ENCODE data around the gene ARFGEF3.

Gene ARFGEF3

DNA sequence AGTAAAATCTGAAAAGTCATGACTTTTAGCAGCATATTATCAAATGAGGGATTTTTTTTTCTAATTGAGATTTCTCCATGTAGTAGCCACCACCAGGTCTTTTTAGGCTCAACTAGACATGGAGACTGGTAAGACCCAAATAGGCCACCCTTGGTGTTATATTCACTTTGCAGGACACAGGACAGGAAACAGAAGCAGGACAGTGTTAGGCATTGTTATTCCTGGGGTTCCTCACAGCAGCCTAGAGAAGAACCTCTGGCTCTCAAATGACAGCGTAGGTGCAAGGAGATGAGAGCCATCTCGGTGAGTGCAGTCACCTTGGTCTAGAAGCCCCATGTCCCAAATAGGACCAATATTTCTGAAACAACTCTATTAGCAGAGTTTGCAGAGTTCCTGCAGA lies 75.7 kb downstream of the ARFGEF3 start:
- H3K9ac ChIP-seq (ENCODE audit: insufficient read length): no peak overlapping the region
- DNase-seq (ENCODE audit: low read depth, low spot score): no peak
- no peaks in the 10 kb centered on the region for H3K36me3 ChIP-seq (ENCODE audit: insufficient read depth, low read length)
- TF ChIP-seq EZH2 (IDR thresholded peaks at IDR 0.05): no peak
- H3K9me3 ChIP-seq (ENCODE audit: low read depth, low read length): no peaks in the 10 kb centered on the region
- H3K4me3 ChIP-seq: no peak overlapping the region
- H3K27ac ChIP-seq: no peak overlapping the region

DNA sequence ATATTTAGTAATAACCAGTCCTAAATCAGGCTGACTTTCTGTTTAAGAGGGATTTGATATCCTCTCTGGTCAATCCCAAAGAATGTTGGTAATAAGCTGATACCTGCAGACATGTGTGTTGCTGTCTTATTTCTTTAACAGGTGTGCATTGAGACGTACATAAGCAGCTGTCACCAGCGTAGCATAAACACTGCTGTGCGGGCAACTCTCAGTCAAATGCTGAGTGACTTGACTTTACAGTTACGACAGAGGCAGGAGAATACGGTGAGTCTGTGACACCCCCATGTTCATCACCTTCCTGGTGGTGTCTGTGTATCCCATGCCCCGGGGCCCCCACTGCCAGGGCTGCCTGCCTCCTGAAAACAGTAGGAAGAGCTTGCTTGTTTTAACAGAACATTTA lies 76.6 kb downstream of the ARFGEF3 start:
- no peak for TF ChIP-seq POLR2AphosphoS5 (IDR thresholded peaks at IDR 0.05; ENCODE audit: borderline replicate concordance, low read depth, low read length)
- TF ChIP-seq FOXP2 (optimal IDR thresholded peaks at IDR 0.05; ENCODE audit: control extremely low read depth, extremely low read length, insufficient read depth): no peak
- TF ChIP-seq EZH2 (IDR thresholded peaks at IDR 0.05): no peak
- H3K4me3 ChIP-seq: no peak overlapping the region
- no peaks in the 10 kb centered on the region for H3K9me3 ChIP-seq (ENCODE audit: low read depth, low read length)
- no peak for DNase-seq (ENCODE audit: low read depth, low spot score)
- no peak overlapping the region for H3K27ac ChIP-seq
- no peaks in the 10 kb centered on the region for H3K36me3 ChIP-seq (ENCODE audit: insufficient read depth, low read length)
- H3K9ac ChIP-seq (ENCODE audit: insufficient read length): no peak overlapping the region

DNA sequence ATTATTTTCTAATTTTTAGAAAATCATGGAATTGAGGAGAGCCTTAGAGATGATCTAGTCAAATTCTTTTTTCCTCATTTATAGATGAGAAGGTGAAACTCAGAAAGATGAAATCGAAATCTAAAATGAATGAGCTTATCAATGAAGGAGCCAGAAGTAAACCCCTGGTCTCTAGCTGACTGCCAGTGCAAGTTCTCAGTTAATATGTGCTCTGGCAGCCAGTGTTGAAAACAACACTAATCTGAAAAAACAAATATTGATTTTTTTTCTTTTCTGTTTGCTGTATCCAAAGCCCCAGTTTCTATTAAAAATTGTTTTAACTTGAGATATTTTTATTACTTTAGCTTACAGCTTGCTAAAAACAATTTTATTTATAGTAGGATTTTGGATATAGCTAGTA lies 78.0 kb downstream of the ARFGEF3 start:
- no peaks in the 10 kb centered on the region for H3K9me3 ChIP-seq (ENCODE audit: low read depth, low read length)
- no peak overlapping the region for H3K27ac ChIP-seq
- TF ChIP-seq EZH2 (IDR thresholded peaks at IDR 0.05): no peak
- no peak for TF ChIP-seq POLR2AphosphoS5 (IDR thresholded peaks at IDR 0.05; ENCODE audit: borderline replicate concordance, low read depth, low read length)
- TF ChIP-seq FOXP2 (optimal IDR thresholded peaks at IDR 0.05; ENCODE audit: control extremely low read depth, extremely low read length, insufficient read depth): no peak
- no peak overlapping the region for H3K4me3 ChIP-seq
- H3K36me3 ChIP-seq (ENCODE audit: insufficient read depth, low read length): no peaks in the 10 kb centered on the region
- DNase-seq (ENCODE audit: low read depth, low spot score): no peak
- H3K9ac ChIP-seq (ENCODE audit: insufficient read length): no peak overlapping the region

DNA sequence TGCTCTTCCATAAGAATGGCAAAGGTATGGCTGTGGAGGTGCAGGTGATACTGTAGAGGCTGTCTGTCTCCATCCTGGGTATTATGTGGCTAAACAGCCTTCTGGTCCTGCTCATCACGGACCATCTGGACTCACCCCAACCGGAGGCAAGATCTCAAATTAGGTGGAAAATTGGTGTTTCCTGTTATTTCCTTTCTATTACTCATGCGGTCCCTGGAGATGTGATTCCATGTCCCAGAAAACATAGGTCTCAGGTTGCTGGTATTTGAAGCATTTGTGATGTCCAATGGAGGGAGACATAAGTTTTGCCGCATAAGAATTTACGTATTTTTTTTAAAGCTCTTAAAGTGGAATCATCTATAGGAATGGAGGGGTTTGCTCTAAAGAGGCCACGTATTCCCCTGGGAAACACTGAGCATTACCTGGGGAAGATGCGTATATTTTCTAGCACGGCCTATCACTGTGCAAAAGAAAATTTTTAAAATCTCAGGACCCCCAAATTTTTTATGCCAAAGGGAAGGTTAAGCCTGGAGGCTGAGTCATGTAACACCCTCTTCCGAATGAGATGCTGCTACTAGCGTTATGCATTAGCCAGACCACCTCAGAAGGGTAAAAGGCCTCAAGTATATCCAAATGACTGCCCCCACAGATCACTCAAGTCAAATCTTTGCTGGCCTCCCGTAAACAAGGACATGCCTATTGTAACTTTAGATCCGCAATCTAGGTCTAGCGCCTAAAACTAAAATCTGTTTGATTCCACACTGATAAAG lies 78.9 kb downstream of the ARFGEF3 start:
- TF ChIP-seq EZH2 (IDR thresholded peaks at IDR 0.05) (no peak), POLR2AphosphoS5 (IDR thresholded peaks at IDR 0.05; ENCODE audit: borderline replicate concordance, low read depth, low read length) (no peak), FOXP2 (optimal IDR thresholded peaks at IDR 0.05; ENCODE audit: control extremely low read depth, extremely low read length, insufficient read depth) (no peak)
- Histone ChIP-seq H3K9ac (ENCODE audit: insufficient read length) (no peak overlapping the region), H3K27ac (no peak overlapping the region), H3K4me3 (no peak overlapping the region), H3K36me3 (ENCODE audit: insufficient read depth, low read length) (no peaks in the 10 kb centered on the region), H3K9me3 (ENCODE audit: low read depth, low read length) (no peaks in the 10 kb centered on the region)
- DNase-seq (ENCODE audit: low read depth, low spot score): no peak

DNA sequence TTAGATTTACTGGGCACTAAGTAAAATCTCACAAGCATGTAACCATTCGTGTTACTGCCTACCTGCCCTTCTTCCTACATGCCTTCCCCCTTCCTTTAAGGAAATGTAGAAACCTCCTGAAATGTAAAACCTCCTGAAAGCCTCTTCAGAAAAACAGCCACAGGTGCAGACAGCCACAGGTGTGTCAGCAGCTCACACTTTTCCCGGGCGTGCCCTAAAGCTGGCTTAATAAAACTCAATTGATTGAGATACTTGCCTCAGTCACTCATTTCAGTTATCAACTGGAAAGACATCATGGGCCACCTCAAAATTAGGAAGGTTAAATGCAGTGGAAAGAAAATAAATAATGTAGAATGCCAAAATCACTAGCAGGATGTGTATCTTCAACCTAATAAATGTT lies 79.6 kb downstream of the ARFGEF3 start:
- Histone ChIP-seq H3K36me3 (ENCODE audit: insufficient read depth, low read length) (no peaks in the 10 kb centered on the region), H3K9ac (ENCODE audit: insufficient read length) (no peak overlapping the region), H3K9me3 (ENCODE audit: low read depth, low read length) (no peaks in the 10 kb centered on the region), H3K27ac (no peak overlapping the region), H3K4me3 (no peak overlapping the region)
- DNase-seq (ENCODE audit: low read depth, low spot score): no peak
- TF ChIP-seq FOXP2 (optimal IDR thresholded peaks at IDR 0.05; ENCODE audit: control extremely low read depth, extremely low read length, insufficient read depth) (no peak), EZH2 (IDR thresholded peaks at IDR 0.05) (no peak), POLR2AphosphoS5 (IDR thresholded peaks at IDR 0.05; ENCODE audit: borderline replicate concordance, low read depth, low read length) (no peak)

DNA sequence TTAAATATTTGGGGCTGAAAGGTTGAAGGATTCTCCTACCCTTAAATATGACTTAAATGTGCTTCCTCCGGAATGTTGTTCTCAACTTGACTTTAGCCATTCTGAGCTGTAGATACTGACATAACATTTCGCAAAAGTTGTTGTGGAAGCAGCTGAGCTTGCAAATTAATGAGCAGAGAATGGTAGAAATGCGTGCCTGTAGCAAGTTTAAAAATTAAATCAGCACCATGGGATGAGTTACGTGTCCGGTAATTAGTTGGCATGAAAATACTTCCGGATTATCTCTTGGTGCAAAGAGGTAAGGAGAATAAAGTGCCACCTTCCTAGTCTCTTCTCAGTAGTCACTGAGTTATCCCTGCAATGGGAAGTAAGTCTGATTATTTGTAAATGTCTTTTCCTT lies 80.2 kb downstream of the ARFGEF3 start:
- no peaks in the 10 kb centered on the region for H3K9me3 ChIP-seq (ENCODE audit: low read depth, low read length)
- no peak overlapping the region for H3K4me3 ChIP-seq
- no peak for DNase-seq (ENCODE audit: low read depth, low spot score)
- H3K36me3 ChIP-seq (ENCODE audit: insufficient read depth, low read length): no peaks in the 10 kb centered on the region
- no peak overlapping the region for H3K27ac ChIP-seq
- no peak for TF ChIP-seq POLR2AphosphoS5 (IDR thresholded peaks at IDR 0.05; ENCODE audit: borderline replicate concordance, low read depth, low read length)
- no peak for TF ChIP-seq FOXP2 (optimal IDR thresholded peaks at IDR 0.05; ENCODE audit: control extremely low read depth, extremely low read length, insufficient read depth)
- TF ChIP-seq EZH2 (IDR thresholded peaks at IDR 0.05): no peak
- no peak overlapping the region for H3K9ac ChIP-seq (ENCODE audit: insufficient read length)

DNA sequence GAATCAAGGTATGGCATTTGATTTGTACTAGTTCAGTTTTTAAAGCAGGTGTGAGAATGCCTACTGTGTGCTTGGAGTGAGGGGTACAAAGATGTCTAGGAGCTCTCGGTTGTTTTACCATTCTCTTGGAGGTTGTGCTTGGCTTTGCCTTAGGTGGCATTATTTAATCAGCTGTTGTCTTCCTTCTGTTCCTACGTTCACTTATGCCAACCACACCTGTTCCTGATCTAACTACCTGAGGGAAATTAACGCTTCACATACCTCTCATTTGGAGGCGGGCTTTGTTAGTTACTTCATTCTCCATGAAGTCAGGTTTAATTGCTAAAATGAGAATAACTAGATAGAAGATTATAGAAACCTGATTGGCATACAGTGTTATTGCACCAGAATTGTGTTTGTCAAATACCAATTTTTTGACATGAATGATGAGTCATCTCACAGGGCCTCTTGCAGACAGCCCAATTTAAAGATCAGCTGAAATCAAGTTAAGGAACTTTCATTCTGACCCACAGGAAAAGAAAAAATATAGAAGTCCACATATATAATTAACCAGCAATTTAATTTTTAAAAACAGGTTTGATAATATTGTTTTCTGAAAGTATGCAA lies 81.4 kb downstream of the ARFGEF3 start:
- TF ChIP-seq EZH2 (IDR thresholded peaks at IDR 0.05) (no peak), POLR2AphosphoS5 (IDR thresholded peaks at IDR 0.05; ENCODE audit: borderline replicate concordance, low read depth, low read length) (no peak), FOXP2 (optimal IDR thresholded peaks at IDR 0.05; ENCODE audit: control extremely low read depth, extremely low read length, insufficient read depth) (no peak)
- Histone ChIP-seq H3K4me3 (no peak overlapping the region), H3K27ac (no peak overlapping the region), H3K9ac (ENCODE audit: insufficient read length) (no peak overlapping the region), H3K36me3 (ENCODE audit: insufficient read depth, low read length) (no peaks in the 10 kb centered on the region), H3K9me3 (ENCODE audit: low read depth, low read length) (no peaks in the 10 kb centered on the region)
- no peak for DNase-seq (ENCODE audit: low read depth, low spot score)

DNA sequence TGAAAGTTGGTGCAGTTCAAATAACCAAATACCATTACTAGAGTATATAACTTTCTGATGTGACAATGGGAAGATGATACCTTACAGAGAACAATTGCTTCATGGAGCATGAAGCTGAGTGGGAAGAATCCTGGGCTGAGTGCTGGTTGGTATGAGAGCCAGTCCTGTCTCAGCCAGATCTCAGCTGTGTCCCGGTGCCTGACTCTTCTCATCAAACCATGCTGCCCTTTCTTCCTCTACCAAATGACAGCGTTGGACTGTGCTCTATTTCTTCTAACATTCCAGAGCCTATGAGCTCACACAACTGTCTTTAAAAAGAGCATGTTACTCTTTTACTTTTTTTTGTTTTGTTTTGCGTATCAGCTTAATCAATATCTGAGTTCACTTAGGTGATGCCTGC lies 84.0 kb downstream of the ARFGEF3 start:
- no peak overlapping the region for H3K27ac ChIP-seq
- no peak overlapping the region for H3K4me3 ChIP-seq
- no peak for TF ChIP-seq FOXP2 (optimal IDR thresholded peaks at IDR 0.05; ENCODE audit: control extremely low read depth, extremely low read length, insufficient read depth)
- no peak for TF ChIP-seq POLR2AphosphoS5 (IDR thresholded peaks at IDR 0.05; ENCODE audit: borderline replicate concordance, low read depth, low read length)
- TF ChIP-seq EZH2 (IDR thresholded peaks at IDR 0.05): no peak
- no peak overlapping the region for H3K9ac ChIP-seq (ENCODE audit: insufficient read length)
- no peaks in the 10 kb centered on the region for H3K36me3 ChIP-seq (ENCODE audit: insufficient read depth, low read length)
- no peak for DNase-seq (ENCODE audit: low read depth, low spot score)
- H3K9me3 ChIP-seq (ENCODE audit: low read depth, low read length): no peaks in the 10 kb centered on the region
